Neural crest cell (in vitro differentiated cells): ENCODE measurements around the gene S100A1. TPM values are rescaled to one million over a fixed set of nuclear protein-coding genes. Genes with fewer than 3 reads are reported as not detected.
"Not testable (repeated sequence)": the region's sequence is repeated elsewhere in the genome, so short reads cannot be mapped to it uniquely, and the experiment has no call there.

ENCODE experiments used
- DNase-seq: peaks from one replicate; pipeline ENCODE4 v3.0.0; 2021; ENCODE audit warnings: low read depth, mixed read lengths, low spot score
- H3K27ac Mint-ChIP-seq: one replicate; pipeline ENCODE4 v1.8.0; 2021; ENCODE audit warnings: mild to moderate bottlenecking, mixed read lengths; ENCODE audit not compliant: unreplicated experiment
- H3K27me3 Mint-ChIP-seq: 2 replicates; pipeline ENCODE4 v1.8.0; 2021; ENCODE audit warnings: low read depth, mild to moderate bottlenecking, mixed read lengths
- H3K36me3 Mint-ChIP-seq: 2 replicates; pipeline ENCODE4 v1.8.0; 2021; ENCODE audit warnings: low read depth, mild to moderate bottlenecking, mixed read lengths
- H3K4me1 Mint-ChIP-seq: 2 replicates; pipeline ENCODE4 v1.8.0; 2021; ENCODE audit warnings: mixed read lengths
- H3K4me3 Mint-ChIP-seq: one replicate; pipeline ENCODE4 v1.8.0; 2021; ENCODE audit warnings: mild to moderate bottlenecking, mixed read lengths
- H3K9me3 Mint-ChIP-seq: 2 replicates; pipeline ENCODE4 v1.8.0; 2021; ENCODE audit warnings: mixed read lengths
- CTCF ChIP-seq: fragments of 200-600 bp; sonication (generic); conservative IDR thresholded peaks from 2 replicates; pipeline ENCODE4 v1.5.0; 2021; ENCODE audit warnings: antibody characterized with exemption, mild to moderate bottlenecking
- total RNA-seq: library from RNA; stranded (reverse); gene quantifications from 2 replicates; pipeline ENCODE4 v1.2.1, GENCODE V29; 2021

The S100A1 gene
- total RNA-seq, 1 donor from 2014 or later, result not detected

GRCh38 chr1:153585006-153585405, 43.2 kb upstream of the S100A1 start:
- no peak for DNase-seq
- Mint-ChIP-seq H3K4me3 (no peak overlapping the region), H3K36me3 (no peaks in the 10 kb centered on the region), H3K27ac (no peak overlapping the region), H3K4me1 (peaks cover 39% of the 10 kb centered on the region), H3K9me3 (no peaks in the 10 kb centered on the region), H3K27me3 (no peaks in the 10 kb centered on the region)
- TF ChIP-seq CTCF, result no peak

GRCh38 chr1:153586347-153586746, 41.9 kb upstream of the S100A1 start:
- H3K4me3 Mint-ChIP-seq, result no peak overlapping the region
- no peak overlapping the region for H3K27ac Mint-ChIP-seq
- no peaks in the 10 kb centered on the region for H3K36me3 Mint-ChIP-seq
- no peak for TF ChIP-seq CTCF
- H3K27me3 Mint-ChIP-seq, result no peaks in the 10 kb centered on the region
- no peak for DNase-seq
- peaks cover 39% of the 10 kb centered on the region for H3K4me1 Mint-ChIP-seq
- no peaks in the 10 kb centered on the region for H3K9me3 Mint-ChIP-seq

- Mint-ChIP-seq H3K27ac (peak overlapping the region; percentile 17), H3K9me3 (no peaks in the 10 kb centered on the region), H3K4me3 (no peak overlapping the region), H3K36me3 (no peaks in the 10 kb centered on the region), H3K4me1 (peaks cover 39% of the 10 kb centered on the region), H3K27me3 (no peaks in the 10 kb centered on the region)
- DNase-seq, result no peak
- TF ChIP-seq CTCF, result no peak
Measured at GRCh38 chr1:153587314-153587713, 40.9 kb upstream of the S100A1 start.

GRCh38 chr1:153588033-153588432, 40.2 kb upstream of the S100A1 start:
- not testable (repeated sequence) for H3K36me3 Mint-ChIP-seq, DNase-seq, H3K9me3 Mint-ChIP-seq, H3K27ac Mint-ChIP-seq, H3K27me3 Mint-ChIP-seq, H3K4me3 Mint-ChIP-seq
- peaks cover 47% of the 10 kb centered on the region for H3K4me1 Mint-ChIP-seq

- Mint-ChIP-seq H3K4me1 (peaks cover 47% of the 10 kb centered on the region), H3K27ac (no peak overlapping the region), H3K36me3 (no peaks in the 10 kb centered on the region), H3K4me3 (no peak overlapping the region), H3K27me3 (no peaks in the 10 kb centered on the region), H3K9me3 (no peaks in the 10 kb centered on the region)
- DNase-seq, result no peak
- no peak for TF ChIP-seq CTCF
Measured at GRCh38 chr1:153588482-153588881, 39.8 kb upstream of the S100A1 start.

GRCh38 chr1:153592748-153593147, 35.5 kb upstream of the S100A1 start:
- peak overlapping the region; percentile 23 for H3K27ac Mint-ChIP-seq
- H3K27me3 Mint-ChIP-seq, result no peaks in the 10 kb centered on the region

More at GRCh38 chr1:153592748-153593147, 35.5 kb upstream of the S100A1 start:
- Mint-ChIP-seq H3K4me3 (peak overlapping the region; percentile 22), H3K9me3 (no peaks in the 10 kb centered on the region), H3K4me1 (peaks cover 27% of the 10 kb centered on the region), H3K36me3 (no peaks in the 10 kb centered on the region)
- TF ChIP-seq CTCF, result no peak
- DNase-seq, result no peak
